HUES6 (cell line): ENCODE measurements around the gene DDIT3.
"Not testable (repeated sequence)": the region's sequence is repeated elsewhere in the genome, so short reads cannot be mapped to it uniquely, and the experiment has no call there.

Experiments
- H3K27ac ChIP-seq: 2 replicates; pipeline ENCODE4 v1.7.0; 2013; ENCODE audit warnings: low read depth, mild to moderate bottlenecking, low read length, inconsistent platforms
- H3K27me3 ChIP-seq: 2 replicates; pipeline ENCODE4 v1.6.1; 2013; ENCODE audit warnings: low read length; ENCODE audit not compliant: control insufficient read depth, insufficient read depth
- H3K36me3 ChIP-seq: 2 replicates; pipeline ENCODE4 v1.6.1; 2013; ENCODE audit warnings: low read length; ENCODE audit not compliant: control insufficient read depth, insufficient read depth
- H3K4me1 ChIP-seq: 2 replicates; pipeline ENCODE4 v1.6.1; 2013; ENCODE audit warnings: low read length; ENCODE audit not compliant: control insufficient read depth, insufficient read depth
- H3K4me3 ChIP-seq: 2 replicates; pipeline ENCODE4 v1.5.1; 2013; ENCODE audit warnings: low read depth, low read length
- H3K9ac ChIP-seq: one replicate; pipeline ENCODE4 v1.6.1; 2013; ENCODE audit warnings: mild to moderate bottlenecking, low read length
- H3K9me3 ChIP-seq: 2 replicates; pipeline ENCODE4 v1.6.1; 2013; ENCODE audit warnings: low read depth, low read length; ENCODE audit not compliant: control insufficient read depth, insufficient read depth

The DDIT3 gene

DNA sequence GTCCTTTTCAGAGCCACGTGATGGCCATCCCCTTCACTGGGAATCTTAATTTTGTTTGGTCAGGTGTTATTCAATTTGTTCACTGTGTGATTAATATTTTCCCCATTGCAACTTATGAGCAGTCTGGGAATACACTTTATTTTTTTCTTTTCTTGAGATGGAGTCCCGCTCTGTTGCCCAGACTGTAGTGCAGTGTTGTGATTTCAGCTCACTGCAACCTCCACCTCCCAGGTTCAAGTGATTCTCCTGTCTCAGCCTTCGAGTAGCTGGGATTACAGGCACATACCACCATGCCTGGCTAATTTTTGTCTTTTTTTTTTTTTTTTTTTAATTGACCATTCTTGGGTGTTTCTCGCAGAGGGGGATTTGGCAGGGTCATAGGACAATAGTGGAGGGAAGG lies 13.8 kb downstream of the DDIT3 start:
- not testable (repeated sequence) for H3K9me3 ChIP-seq, H3K27me3 ChIP-seq, H3K9ac ChIP-seq, H3K4me1 ChIP-seq, H3K27ac ChIP-seq, H3K4me3 ChIP-seq
- peaks cover 82% of the 10 kb centered on the region for H3K36me3 ChIP-seq

DNA sequence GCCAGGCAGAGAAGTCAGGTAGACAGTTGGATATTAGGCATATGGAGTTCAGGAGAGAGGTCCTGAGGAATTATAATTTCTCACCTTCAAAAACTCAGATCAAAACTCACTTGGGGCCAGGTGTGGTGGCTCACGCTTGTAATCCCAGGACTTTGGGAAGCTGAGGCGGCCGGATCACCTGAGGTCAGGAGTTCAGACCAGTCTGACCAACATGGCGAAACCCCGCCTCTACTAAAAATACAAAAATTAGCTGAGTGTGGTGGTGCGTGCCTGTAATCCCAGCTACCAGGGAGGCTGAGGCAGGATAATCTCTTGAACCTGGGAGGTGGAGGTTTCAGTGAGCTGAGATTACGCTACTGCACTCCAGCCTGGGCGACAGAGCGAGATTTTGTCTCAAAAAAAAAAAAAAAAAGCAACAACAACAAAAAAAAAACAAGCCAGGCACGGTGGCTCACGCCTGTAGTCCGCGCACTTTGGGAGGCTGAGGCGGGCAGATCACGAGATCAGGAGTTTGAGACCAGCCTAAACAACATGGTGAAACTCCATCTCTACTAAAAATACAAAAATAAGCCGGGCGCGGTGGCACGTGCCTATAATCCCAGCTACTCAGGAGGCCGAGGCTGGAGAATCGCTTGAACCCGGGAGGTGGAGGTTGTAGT lies 17.9 kb downstream of the DDIT3 start:
- not testable (repeated sequence) for H3K4me3 ChIP-seq, H3K27me3 ChIP-seq, H3K9ac ChIP-seq, H3K4me1 ChIP-seq, H3K27ac ChIP-seq, H3K9me3 ChIP-seq
- H3K36me3 ChIP-seq, result peaks cover 86% of the 10 kb centered on the region

DNA sequence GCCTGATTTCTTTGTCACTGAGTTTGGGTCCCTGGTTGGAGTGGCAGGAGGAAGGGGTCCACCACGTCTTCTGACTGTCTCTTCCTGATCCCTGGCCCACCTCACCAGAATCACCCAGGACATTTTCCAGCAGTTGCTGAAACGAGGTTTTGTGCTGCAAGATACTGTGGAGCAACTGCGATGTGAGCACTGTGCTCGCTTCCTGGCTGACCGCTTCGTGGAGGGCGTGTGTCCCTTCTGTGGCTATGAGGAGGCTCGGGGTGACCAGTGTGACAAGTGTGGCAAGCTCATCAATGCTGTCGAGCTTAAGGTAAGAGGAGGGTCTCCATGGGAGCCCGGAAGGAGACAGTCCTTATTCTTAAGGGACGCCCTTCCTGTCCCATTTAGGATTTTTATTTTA lies 20.1 kb downstream of the DDIT3 start:
- Histone ChIP-seq H3K9me3 (no peaks in the 10 kb centered on the region), H3K27me3 (no peaks in the 10 kb centered on the region), H3K4me3 (no peak overlapping the region), H3K4me1 (no peaks in the 10 kb centered on the region), H3K27ac (no peak overlapping the region), H3K9ac (no peak overlapping the region), H3K36me3 (peaks cover 91% of the 10 kb centered on the region)

DNA sequence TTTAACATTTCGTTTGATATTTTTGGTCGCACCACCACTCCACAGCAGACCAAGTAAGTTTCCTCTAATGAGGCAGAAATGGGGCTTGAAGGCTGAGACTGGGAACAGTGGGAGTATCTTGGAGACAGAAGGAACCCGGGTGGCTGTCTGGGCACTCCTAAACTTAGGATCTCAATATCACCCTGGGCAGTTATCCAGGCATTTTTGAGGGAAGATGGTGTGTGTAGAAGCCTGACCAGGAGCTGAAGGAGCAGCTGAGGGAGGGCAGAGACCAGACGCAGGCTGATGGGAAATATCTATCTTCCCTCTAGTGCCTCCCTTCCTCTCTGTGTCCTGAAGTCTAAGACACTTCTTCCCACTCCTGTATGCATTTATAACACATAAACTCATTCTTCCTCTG lies 21.7 kb downstream of the DDIT3 start:
- Histone ChIP-seq H3K9ac (no peak overlapping the region), H3K9me3 (no peaks in the 10 kb centered on the region), H3K36me3 (peaks cover 78% of the 10 kb centered on the region), H3K27me3 (no peaks in the 10 kb centered on the region), H3K27ac (no peak overlapping the region), H3K4me3 (no peak overlapping the region), H3K4me1 (no peaks in the 10 kb centered on the region)

DNA sequence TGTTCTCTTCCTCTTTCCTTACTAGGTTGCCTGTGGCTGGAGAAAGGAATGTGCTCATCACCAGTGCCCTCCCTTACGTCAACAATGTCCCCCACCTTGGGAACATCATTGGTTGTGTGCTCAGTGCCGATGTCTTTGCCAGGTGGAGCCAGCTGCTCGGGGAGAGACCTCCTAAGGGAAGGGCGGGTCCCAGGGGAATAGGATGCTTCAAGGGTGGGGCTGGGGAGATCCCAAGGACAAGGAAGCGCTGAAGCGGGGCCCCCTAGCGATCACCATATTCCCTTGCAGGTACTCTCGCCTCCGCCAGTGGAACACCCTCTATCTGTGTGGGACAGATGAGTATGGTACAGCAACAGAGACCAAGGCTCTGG lies 22.2 kb downstream of the DDIT3 start:
- no peaks in the 10 kb centered on the region for H3K4me1 ChIP-seq
- peaks cover 74% of the 10 kb centered on the region for H3K36me3 ChIP-seq
- H3K27ac ChIP-seq, result no peak overlapping the region
- no peaks in the 10 kb centered on the region for H3K9me3 ChIP-seq
- H3K4me3 ChIP-seq, result no peak overlapping the region
- no peaks in the 10 kb centered on the region for H3K27me3 ChIP-seq
- H3K9ac ChIP-seq, result no peak overlapping the region

DNA sequence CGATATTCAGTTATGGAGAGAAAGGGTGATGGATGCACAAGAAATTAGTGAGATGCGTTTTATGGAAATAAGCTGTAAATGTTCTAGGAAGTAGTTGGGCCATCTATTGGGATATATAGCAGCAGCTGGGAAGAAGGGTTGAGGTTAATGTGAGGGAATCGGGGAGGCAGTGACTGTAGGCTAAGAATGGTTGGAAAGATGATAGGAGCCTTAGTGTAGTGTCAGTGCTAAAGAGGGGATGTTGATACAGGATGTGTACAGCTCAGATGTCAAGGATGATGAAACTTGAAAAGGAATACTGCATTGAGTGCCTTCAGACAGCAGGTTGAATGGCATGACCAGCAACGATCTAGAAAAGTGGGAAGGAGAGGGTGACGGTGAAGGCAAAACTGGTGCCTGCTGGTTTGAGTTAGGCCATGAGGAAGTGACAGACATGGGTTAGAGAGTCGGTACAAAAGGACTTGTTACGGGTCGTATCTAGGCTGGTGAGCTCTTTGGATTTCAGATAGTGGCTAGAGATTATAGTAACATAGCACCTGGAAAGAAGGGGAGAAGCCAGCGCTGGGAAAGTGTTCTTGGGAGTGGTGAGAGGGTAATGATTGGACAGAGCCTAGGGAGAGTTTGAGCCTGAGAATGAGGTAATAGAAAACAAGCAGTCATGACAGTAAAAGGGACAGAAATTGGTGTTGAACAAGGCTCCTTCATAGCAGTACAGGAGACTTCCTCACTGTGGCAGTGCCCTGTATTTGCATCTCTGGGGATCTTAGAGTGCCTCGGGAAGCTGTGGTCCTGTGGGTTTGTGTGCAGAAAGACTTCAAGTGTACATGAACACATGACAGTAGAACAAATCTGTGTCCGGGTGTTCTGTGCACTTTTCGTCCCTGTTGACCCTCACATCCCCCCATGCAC lies 22.8 kb downstream of the DDIT3 start:
- peaks cover 75% of the 10 kb centered on the region for H3K36me3 ChIP-seq
- no peak overlapping the region for H3K27ac ChIP-seq
- H3K4me1 ChIP-seq, result no peaks in the 10 kb centered on the region
- no peak overlapping the region for H3K9ac ChIP-seq
- H3K27me3 ChIP-seq, result no peaks in the 10 kb centered on the region
- no peaks in the 10 kb centered on the region for H3K9me3 ChIP-seq
- H3K4me3 ChIP-seq, result no peak overlapping the region

DNA sequence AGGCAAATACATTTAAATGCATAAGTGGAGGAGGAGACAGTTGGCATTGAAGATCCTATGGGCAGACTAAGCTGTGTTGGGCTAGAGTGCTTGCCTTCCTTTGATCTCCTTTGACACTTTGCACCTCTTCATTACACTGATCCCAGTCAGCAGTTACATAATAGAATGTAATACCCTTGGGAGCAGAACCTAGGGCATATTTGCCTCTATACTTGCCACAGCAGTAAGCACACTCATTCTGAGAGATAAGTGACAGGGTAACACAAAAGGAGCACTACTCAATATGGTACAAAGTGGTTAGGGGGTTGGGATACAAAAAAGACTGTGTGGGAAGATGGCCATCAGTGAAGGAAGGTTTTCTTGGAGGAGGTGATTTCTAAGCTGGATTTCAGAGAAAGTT lies 23.5 kb downstream of the DDIT3 start:
- H3K27me3 ChIP-seq, result no peaks in the 10 kb centered on the region
- H3K27ac ChIP-seq, result no peak overlapping the region
- no peaks in the 10 kb centered on the region for H3K4me1 ChIP-seq
- H3K4me3 ChIP-seq, result no peak overlapping the region
- H3K36me3 ChIP-seq, result peaks cover 73% of the 10 kb centered on the region
- no peak overlapping the region for H3K9ac ChIP-seq
- no peaks in the 10 kb centered on the region for H3K9me3 ChIP-seq

DNA sequence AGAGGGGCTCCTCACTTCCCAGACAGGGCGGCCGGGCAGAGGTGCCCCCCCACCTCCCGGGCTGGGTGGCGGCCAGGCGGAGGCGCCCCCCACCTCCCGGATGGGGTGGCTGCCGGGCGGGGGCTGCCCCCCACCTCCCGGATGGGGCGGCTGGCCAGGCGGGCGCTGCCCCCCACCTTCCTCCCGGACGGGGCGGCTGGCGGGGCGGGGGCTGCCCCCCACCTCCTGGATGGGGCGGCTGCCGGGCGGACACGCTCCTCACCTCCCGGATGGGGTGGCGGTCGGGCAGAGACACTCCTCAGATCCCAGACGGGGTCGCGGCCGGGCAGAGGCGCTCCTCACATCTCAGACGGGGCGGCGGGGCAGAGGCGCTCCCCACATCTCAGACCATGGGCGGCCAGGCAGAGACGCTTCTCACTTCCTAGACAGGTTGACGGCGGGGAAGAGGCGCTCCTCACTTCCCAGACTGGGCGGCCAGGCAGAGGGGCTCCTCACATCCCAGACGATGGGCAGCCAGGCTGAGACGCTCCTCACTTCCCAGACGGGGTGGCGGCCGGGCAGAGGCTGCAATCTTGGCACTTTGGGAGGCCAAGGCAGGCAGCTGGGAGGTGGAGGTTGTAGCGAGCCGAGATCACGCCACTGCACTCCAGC lies 25.1 kb downstream of the DDIT3 start:
- not testable (repeated sequence) for H3K27me3 ChIP-seq, H3K4me1 ChIP-seq, H3K27ac ChIP-seq, H3K9me3 ChIP-seq, H3K9ac ChIP-seq, H3K4me3 ChIP-seq
- H3K36me3 ChIP-seq, result peaks cover 73% of the 10 kb centered on the region

DNA sequence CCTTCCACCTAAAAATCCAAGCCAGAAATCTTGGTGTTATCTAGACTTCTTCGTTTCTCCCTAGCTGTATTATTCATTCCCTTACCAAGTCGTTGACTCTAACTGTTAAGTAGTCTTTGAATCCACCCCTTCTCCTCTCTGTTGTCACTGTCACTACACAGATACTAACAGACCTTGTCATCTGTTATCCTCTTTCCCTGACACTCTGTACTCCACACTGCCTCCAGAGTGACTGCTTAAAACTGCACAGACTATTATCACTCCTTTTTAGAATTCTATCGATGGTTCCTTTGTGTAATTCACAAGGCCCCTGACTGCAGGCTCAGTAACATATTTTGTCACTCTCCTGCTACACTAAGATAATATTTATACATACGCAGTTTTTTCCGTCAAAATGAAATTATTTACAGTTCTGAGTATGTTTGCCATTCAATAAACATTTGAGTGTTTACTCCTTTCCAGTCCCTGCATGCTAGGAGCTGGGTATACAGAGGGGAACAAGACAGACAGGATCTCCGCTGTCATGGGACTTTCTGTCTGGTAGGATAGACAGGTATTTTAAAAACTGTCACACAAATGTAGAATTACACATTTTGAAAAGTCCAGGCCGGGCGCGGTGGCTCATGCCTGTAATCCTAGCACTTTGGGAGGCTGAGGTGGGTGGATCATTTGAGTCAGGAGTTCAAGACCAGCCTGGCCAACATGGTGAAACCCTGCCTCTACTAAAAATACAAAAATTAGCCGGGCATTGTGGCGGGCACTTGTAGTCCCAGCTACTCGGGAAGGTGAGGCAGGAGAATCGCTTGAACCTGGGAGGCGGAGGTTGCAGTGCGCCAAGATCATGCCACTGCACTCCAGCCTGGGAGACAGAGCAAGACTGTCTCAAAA lies 28.7 kb downstream of the DDIT3 start:
- H3K27ac ChIP-seq, result no peak overlapping the region
- peaks cover 4% of the 10 kb centered on the region; the same call in 1 of the 2 replicates for H3K4me1 ChIP-seq

DNA sequence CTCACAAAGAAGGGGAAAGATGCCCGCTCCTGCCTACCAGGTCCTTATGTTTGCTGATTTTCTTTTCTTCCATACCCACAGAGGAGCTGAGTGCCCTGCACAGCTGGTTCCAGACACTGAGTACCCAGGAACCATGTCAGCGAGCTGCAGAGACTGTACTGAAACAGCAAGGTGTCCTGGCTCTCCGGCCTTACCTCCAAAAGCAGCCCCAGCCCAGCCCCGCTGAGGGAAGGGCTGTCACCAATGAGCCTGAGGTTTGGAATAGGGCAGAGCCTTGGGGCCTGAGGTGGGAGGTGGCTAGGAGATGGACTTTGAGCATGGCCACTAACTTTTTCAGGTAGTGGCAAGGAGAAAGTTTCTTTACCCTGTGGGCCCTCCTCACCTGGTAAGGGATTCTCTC lies 30.2 kb downstream of the DDIT3 start:
- Histone ChIP-seq H3K4me1 (peaks cover 4% of the 10 kb centered on the region; the same call in 1 of the 2 replicates), H3K9ac (no peak overlapping the region)

More for the DNA sequence above, 28.7 kb downstream of the DDIT3 start:
- no peak overlapping the region for H3K4me3 ChIP-seq
- no peaks in the 10 kb centered on the region for H3K9me3 ChIP-seq
- H3K27me3 ChIP-seq, result no peaks in the 10 kb centered on the region
- H3K36me3 ChIP-seq, result peaks cover 58% of the 10 kb centered on the region
- H3K9ac ChIP-seq, result no peak overlapping the region

More for the DNA sequence above, 30.2 kb downstream of the DDIT3 start:
- peak overlapping the region; percentile 27; the same call in 1 of the 2 replicates for H3K4me3 ChIP-seq
- H3K36me3 ChIP-seq, result peaks cover 45% of the 10 kb centered on the region
- no peaks in the 10 kb centered on the region for H3K9me3 ChIP-seq
- no peaks in the 10 kb centered on the region for H3K27me3 ChIP-seq
- H3K27ac ChIP-seq, result no peak overlapping the region
